ENCODE results near the gene NRIP3.

DNA sequence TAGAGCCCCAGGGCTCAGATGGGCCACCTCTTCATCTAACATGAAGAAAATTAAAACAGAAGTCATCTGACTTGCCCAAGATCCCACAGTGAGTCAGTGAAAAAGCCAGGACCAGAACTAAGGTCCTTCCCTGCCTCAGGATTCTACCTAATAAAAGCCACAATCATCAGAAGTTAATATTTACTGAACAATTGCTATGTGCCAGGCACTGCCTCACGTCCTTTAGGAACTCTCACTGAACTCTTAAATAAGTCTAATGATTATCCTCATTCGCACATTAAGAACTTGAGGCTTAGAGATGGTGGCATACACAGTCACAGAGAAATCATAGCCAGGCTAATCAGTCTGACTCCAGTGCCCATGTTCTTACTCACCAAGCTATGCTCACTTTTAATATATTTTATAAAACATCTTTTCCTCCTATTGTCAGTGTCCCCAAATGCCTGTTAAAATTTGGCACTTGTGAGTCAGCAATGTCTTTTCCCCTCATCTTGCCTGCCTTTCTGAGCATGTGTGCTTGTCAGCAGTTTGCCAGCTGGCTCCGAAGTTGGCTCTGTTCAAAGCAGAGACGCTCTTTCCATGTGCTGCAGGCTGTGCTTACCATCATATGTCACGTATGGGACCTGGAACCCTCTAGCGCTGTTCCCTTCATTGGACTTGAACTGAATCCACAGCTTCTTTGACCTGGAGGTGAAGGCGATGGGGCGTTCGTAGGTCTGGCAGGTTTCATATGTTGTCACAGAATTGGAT, 21.5 kb upstream of the NRIP3 start:
- TF ChIP-seq CTCF (IDR thresholded peaks at IDR 0.05) (no peak), EZH2phosphoT487 (IDR thresholded peaks at IDR 0.05) (no peak), EZH2 (IDR thresholded peaks at IDR 0.05) (no peak)

Data from neural progenitor cell (in vitro differentiated cells).